Measurements from ENCODE around the gene PTPRJ. TPM values are rescaled to one million over a fixed set of nuclear protein-coding genes. Genes with fewer than 3 reads are reported as not detected.

Gene PTPRJ
- total RNA-seq, 1 experiment from 2014 or later, result 11.0 TPM

- H3K9me3 ChIP-seq, result no peaks in the 10 kb centered on the region
- H3K4me1 ChIP-seq, result no peaks in the 10 kb centered on the region
- Mint-ChIP-seq H3K27ac (ENCODE audit: unreplicated experiment) (no peak overlapping the region), H3K4me3 (ENCODE audit: unreplicated experiment) (no peak overlapping the region), H3K27me3 (ENCODE audit: insufficient read depth, unreplicated experiment) (peaks cover 12% of the 10 kb centered on the region), H3K36me3 (ENCODE audit: insufficient read depth, unreplicated experiment) (no peaks in the 10 kb centered on the region), H3K9me3 (ENCODE audit: unreplicated experiment) (peaks cover 18% of the 10 kb centered on the region), H3K4me1 (ENCODE audit: low read depth, unreplicated experiment) (no peaks in the 10 kb centered on the region)
- H3K27me3 ChIP-seq (replicated peaks; ENCODE audit: control insufficient read depth, insufficient read depth, low read length), result no peaks in the 10 kb centered on the region
- no TSS peak for BruUV-seq (replicated peaks)
- intact Hi-C loops (cut with micrococcal nuclease; ENCODE audit: unreplicated experiment), result no loop called here
- TF ChIP-seq CTCF (IDR thresholded peaks at IDR 0.05; ENCODE audit: insufficient read depth in 1 of 2, low read depth in 1 of 2, low read length in 1 of 2, severe bottlenecking in 1 of 2, unreplicated experiment in 1 of 2), result no peak
- POLR2A ChIA-PET, result no interaction called here
- CTCF ChIA-PET, result no interaction called here
- no peak for DNase-seq
- no peak overlapping the region for H3K4me3 ChIP-seq (ENCODE audit: low read depth, low read length)
- H3K36me3 ChIP-seq (ENCODE audit: control insufficient read depth, insufficient read depth, low read length), result no peaks in the 10 kb centered on the region
Observed at GRCh38 chr11:48193876-48194275, 213.5 kb downstream of the PTPRJ start.

GRCh38 chr11:48207881-48208280 is 227.5 kb downstream of the PTPRJ start:
- no peaks in the 10 kb centered on the region for H3K36me3 Mint-ChIP-seq (ENCODE audit: insufficient read depth, unreplicated experiment)
- peaks cover 6% of the 10 kb centered on the region; the same call in 1 of the 2 replicates for H3K9me3 ChIP-seq
- ChIA-PET POLR2A (no interaction called here), CTCF (no interaction called here)
- TF ChIP-seq CTCF (IDR thresholded peaks at IDR 0.05; ENCODE audit: insufficient read depth in 1 of 2, low read depth in 1 of 2, low read length in 1 of 2, severe bottlenecking in 1 of 2, unreplicated experiment in 1 of 2), result no peak
- H3K4me1 ChIP-seq, result no peaks in the 10 kb centered on the region
- H3K9me3 Mint-ChIP-seq (ENCODE audit: unreplicated experiment), result no peaks in the 10 kb centered on the region
- DNase-seq, result no peak
- H3K27me3 Mint-ChIP-seq (ENCODE audit: insufficient read depth, unreplicated experiment), result no peaks in the 10 kb centered on the region
- no peaks in the 10 kb centered on the region for H3K27me3 ChIP-seq (replicated peaks; ENCODE audit: control insufficient read depth, insufficient read depth, low read length)
- intact Hi-C loops (cut with micrococcal nuclease; ENCODE audit: unreplicated experiment), result no loop called here
- H3K4me1 Mint-ChIP-seq (ENCODE audit: low read depth, unreplicated experiment), result no peaks in the 10 kb centered on the region
- no peak overlapping the region for H3K4me3 ChIP-seq (ENCODE audit: low read depth, low read length)
- H3K36me3 ChIP-seq (ENCODE audit: control insufficient read depth, insufficient read depth, low read length), result no peaks in the 10 kb centered on the region
- BruUV-seq (replicated peaks), result no TSS peak
- no peak overlapping the region for H3K4me3 Mint-ChIP-seq (ENCODE audit: unreplicated experiment)
- no peak overlapping the region for H3K27ac Mint-ChIP-seq (ENCODE audit: unreplicated experiment)

GRCh38 chr11:48210052-48210451 is 229.7 kb downstream of the PTPRJ start:
- peaks cover 4% of the 10 kb centered on the region for H3K27me3 Mint-ChIP-seq (ENCODE audit: insufficient read depth, unreplicated experiment)
- Histone ChIP-seq H3K4me3 (ENCODE audit: low read depth, low read length) (no peak overlapping the region), H3K36me3 (ENCODE audit: control insufficient read depth, insufficient read depth, low read length) (no peaks in the 10 kb centered on the region), H3K4me1 (no peaks in the 10 kb centered on the region), H3K27me3 (replicated peaks; ENCODE audit: control insufficient read depth, insufficient read depth, low read length) (no peaks in the 10 kb centered on the region), H3K9me3 (peaks cover 6% of the 10 kb centered on the region; the same call in 1 of the 2 replicates)
- no peaks in the 10 kb centered on the region for H3K9me3 Mint-ChIP-seq (ENCODE audit: unreplicated experiment)
- ChIA-PET CTCF (no interaction called here), POLR2A (no interaction called here)
- no peak overlapping the region for H3K27ac Mint-ChIP-seq (ENCODE audit: unreplicated experiment)
- no peak overlapping the region for H3K4me3 Mint-ChIP-seq (ENCODE audit: unreplicated experiment)
- intact Hi-C loops (cut with micrococcal nuclease; ENCODE audit: unreplicated experiment), result loop anchor here (1.0 kb wide), 1 partner anchor 37 kb away; no protein-coding TSS in a partner anchor
- H3K36me3 Mint-ChIP-seq (ENCODE audit: insufficient read depth, unreplicated experiment), result no peaks in the 10 kb centered on the region
- H3K4me1 Mint-ChIP-seq (ENCODE audit: low read depth, unreplicated experiment), result no peaks in the 10 kb centered on the region
- BruUV-seq (replicated peaks), result no TSS peak
- peak; percentile 38 to 52 for TF ChIP-seq CTCF (IDR thresholded peaks at IDR 0.05; ENCODE audit: insufficient read depth in 1 of 2, low read depth in 1 of 2, low read length in 1 of 2, severe bottlenecking in 1 of 2, unreplicated experiment in 1 of 2)
- DNase-seq, result peak in 1 of 2 experiments; percentile 42

Data from Caco-2 (cell line).